Activated gamma-delta T cell treated with Interleukin-2 at 50 U/mL for 16 hours (primary cell): ENCODE measurements around the gene CCM2.

Source experiments
- DNase-seq: peaks from one replicate; pipeline ENCODE4 v3.0.0-alpha.2; 2020

Gene CCM2

DNA sequence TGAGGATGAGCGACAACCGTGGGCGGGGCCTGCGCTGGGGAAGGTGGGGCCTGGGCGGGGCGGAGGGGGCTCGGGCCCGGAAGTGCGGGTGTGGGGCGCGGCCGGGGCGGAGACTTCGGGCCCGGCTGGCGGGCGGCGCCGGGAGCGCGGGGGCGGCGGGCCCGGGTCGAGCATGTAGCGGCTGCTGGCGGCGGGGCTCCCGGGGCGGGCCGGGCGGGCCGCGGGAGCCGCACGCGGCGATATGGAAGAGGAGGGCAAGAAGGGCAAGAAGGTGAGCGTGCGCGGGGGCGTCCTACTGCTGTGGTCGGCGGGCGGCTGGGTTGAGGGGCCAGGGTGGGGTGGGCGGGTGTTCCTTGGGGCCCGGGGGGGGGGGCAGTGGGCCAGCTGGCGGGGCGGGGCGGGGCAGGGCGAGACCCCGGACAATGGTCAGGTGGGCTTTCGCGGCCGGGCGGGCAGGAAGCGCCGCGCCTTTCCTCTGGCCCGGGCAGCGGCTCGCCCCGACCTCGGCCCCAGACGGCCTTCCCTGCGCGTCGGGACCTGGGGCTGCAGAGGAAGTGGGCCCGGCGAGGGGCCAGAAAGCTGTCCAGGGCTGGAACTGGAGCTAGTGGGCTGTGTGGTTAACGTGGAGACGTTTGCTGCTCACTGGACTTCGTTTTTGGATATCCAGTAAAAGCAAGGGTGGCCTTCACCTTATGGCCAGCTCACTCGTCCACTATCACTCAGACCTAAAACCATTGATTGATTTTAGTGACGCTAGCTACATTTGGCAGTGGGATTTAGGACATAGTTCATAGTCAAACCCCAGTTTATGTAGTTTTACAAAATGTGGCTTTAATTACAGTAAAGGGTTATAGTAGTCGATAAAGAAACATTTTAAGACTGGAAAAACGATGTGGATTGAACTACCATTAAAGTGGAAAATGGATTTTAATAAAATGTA is at the start of gene CCM2:
CCM2 (plus strand) TSS at position 109 of the 940 bp plus-strand sequence; CDS start at position 242, 133 bp downstream.
- DNase-seq: no peak

- DNase-seq: no peak
Observed at GRCh38 chr7:44953156-44953555, 46.8 kb upstream of the CCM2 start.

DNA sequence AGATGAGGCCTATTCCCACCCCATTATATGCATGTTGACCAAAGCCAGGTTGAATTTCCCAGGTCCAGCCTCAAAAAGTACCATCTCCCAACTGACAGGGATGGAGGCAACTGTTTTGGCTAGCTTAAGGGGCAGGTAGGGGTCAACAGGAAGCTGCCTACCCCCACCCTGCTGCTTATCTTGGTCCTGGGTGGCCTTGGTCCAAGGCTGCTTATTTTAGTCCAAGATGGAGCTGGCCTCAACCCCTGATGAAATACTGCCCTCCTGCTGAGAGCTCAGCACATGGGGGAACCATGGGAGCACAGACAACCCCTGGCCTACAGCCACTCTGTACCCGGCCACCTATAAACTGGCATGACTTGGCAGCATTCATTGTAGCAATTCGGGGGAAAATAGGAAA is 44.3 kb upstream of the CCM2 start:
- no peak for DNase-seq

DNA sequence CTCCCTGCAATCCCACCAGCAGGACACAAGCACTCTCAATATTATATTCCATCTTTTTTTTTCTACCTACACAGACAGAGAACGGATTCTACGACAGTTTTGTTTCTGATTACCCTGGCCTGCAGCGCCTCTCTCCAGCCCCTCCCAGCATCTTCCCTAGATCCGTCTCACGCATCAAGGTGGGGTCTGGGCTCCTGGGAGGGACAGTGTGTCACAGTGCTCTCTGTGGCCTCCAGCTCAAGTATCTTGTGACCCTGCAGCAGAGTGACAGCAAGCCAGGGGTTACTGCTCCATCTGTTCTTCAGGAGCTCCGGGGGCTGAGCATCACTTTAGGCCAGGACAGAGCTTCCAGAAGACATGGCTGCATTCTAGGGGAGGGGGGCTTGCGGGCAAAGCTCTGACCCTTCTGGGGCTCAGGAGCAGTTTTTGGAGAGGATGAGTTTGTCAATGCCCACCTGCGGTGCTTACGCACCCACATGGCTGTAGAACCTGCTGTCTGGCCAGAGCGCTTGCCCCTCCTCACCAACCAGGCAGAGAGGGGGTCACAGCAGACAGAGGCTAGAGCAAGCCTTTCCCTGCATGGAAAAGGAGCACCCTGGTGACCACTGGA is 43.7 kb upstream of the CCM2 start:
- no peak for DNase-seq

DNA sequence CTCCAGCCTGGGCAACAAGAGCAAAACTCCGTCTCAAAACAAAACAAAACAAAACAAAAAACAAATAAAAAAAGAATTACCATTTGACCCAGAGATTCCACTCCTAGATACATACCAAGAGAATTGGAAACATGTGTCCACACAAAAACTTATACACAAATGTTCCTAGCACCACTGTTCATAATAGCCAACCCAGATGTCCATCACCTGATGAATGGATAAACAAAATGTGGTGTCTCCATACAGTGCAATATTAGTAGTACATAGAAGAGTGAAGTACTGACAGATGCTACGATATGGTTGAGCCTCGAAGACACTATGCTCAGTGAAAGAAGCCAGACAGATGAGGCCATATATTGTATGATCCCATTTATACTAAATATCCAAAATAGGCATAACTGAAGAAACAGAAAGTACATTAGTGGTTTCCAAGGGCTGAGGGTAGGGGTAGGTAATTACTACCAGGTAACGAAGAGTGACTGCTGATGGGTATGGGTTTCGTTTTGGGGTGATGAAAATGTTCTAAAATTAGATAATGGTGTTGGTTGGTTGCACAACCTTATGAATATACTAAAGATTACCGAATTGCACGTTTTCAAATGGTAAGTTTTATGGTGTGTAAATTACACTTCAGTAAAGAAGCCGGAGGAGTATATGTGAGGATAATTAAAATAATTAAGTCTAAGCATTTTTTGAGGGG is 41.2 kb upstream of the CCM2 start:
- DNase-seq: no peak

GRCh38 chr7:44959433-44959951 is 40.5 kb upstream of the CCM2 start:
- no peak for DNase-seq

DNA sequence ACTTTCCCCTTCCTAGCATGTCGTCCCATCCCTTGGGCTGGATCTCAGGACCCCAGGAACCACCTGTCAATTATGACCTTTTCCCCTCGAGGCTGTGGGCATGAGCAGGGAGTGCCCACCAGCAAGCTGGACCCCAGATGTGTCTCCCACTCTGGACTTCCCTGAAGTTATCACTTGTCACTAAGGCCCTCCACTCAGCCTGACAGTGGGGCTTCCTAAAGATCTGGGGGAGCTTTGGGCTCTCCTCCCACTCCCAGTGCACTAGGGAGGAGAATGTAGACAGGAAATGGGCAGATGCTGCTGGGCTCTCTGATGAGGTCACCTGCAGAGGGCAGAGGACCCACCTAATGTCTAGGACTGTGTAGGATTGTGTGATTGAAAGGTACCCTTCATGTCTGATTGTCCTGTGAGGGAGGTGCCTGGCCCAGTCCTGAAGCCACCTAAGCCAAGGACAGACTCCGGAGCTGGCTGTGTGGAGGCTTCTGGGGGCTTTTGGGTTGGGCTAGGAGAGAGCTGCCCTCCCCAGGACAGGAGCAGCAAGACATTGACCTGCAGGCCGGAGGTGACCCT is 39.9 kb upstream of the CCM2 start:
- DNase-seq: no peak

DNA sequence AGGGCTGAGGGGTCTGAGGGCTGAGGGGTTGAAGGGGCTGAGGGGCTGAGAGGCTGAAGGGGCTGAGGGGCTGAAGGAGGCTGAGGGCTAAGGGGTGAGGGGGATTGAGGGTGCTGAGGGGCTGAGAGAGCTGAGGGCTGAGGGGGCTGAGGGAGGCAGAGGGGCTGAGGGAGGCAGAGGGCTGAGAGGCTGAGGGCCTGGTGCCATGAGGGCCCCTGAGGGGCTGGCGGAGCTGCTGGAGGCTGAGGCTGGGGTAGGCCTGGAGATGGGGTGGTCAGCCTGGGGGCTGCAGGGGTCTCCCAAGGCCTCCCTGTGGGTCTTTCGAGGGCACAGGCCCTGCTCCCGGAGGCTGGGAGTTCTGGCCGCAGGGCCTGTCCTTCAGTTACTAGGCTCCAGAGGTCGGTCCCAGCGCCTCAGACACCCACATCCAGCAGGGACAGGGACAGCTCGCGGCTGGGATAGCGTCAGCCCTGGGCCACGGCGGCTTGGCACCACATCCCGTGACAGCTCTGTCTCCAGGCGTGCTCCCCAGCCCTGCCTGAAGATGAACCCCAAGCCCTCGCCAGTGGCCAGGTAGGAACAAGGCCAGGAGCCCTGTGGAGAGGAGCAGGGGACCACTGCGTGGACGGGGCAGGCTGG is 38.0 kb upstream of the CCM2 start:
- DNase-seq: no peak

GRCh38 chr7:44962483-44963251 is 37.3 kb upstream of the CCM2 start:
- DNase-seq: no peak

DNA sequence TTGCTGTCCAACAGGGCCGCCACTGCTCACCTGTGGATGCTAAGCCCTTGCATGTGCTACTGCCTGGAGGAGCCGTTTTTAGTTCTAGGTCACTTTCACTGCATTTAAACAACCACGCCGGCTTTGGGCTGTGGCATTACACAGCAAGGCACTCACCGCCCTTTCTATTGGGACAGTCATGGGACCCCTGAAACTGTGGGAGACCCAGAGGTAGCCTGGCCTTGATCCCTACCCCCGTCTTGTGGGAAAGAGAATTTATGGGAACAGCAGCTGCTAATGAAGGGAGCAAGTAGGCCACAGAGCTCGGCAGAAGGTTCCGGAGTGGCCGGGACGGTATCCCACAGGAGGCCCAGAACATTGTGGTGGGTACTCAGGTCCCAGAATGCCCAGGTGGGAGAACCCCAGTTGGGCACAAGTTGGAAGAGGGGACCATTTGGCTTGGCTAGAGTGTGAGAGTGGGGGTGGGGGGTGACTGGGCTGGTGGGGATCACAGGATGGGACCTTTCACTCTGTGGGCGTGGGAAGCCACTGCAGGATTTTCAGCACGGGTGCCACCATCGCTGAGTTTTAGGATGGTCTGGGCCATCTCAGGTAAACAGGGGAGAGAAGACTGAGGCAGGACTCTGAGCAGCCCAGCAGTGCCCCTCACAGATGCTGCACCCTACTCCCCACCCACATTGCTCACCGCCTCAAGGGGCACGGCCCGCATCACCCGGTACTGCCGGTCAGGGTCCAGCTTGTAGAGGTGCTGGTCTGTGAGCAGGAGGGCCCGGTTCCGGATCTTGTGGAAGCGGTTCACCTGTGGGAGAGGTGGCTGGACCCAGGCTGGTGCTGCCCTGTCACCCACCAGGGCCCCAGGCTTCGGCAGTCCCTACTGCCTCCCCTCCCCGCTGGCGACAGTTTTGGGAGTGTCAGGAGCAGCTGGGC is 36.4 kb upstream of the CCM2 start:
- no peak for DNase-seq

GRCh38 chr7:44964384-44964830 is 35.6 kb upstream of the CCM2 start:
- no peak for DNase-seq

DNA sequence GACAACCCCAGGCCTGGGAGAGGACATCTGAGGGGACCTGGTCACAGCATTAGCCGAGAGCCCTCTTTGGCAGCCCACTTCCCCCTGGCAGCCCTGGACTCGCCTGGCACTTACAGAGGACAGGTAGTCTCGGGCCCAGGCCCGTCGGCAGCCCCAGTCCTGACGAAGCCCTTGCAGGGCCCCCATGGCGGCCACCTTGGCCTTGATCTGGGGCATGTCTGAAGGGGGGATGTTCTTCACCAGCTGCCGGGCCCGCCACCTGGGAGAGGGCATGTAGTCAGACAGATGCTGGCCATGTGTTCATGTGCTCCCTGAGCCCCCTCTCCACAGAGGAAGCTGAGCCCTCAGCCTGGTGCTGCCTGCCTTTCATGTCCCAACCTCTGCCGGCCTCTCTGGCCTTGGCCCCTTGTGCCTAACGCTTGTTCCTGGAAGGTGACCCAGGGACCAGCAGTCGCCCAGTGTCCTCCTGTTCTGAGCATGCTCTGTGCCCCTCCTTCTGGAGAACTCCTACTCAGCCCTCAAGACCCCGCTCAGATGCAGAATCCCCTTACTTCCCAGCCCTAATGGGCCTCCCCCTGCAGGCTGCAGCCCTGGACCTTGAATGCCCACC is 35.1 kb upstream of the CCM2 start:
- no peak for DNase-seq

- no peak for DNase-seq
Observed at GRCh38 chr7:44965441-44965903, 34.5 kb upstream of the CCM2 start.

GRCh38 chr7:44965937-44966730 is 33.9 kb upstream of the CCM2 start:
- no peak for DNase-seq

- no peak for DNase-seq
Observed at GRCh38 chr7:44966731-44967538, 33.1 kb upstream of the CCM2 start.

DNA sequence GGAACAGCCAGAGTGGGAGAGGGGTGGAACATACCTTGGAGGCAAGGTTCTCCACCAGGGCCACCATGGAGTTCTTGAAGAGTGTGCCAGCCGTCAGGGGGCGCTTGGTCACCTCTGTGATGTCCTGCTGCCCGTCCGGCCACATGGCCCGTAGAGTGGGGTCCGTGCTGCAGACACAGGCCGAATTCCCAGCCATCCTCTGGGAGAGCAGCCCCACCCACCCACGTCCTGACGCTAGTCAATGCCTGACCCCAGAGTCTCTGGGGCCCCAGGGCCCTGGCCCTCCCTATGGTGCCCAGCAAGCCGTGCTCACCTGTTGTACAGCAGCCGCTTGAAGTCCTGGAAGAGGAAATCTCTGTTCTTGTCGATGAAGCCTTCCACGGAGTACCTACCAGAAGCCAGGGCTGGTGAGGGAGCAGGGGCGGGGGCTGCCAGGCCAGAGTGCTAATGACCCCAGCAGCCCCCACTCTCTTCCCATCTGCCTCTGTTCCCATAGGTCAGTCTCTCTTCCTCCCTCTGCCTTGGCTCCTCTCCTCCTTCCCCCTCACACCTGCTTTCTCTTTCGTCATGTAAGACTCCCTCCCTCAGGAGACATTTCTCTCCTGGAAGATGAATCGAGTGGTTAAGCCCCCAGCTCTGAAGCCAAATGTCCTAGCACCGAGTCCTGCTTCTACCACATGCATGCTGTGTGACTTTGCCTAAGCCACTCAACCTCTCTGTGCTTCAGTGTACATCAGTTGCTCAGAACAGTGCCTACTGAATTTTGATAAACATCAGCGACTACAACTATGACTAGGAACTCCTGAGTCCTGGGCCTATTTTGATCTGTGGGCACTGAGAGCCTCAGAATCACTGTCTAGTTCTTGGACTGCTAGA is 32.2 kb upstream of the CCM2 start:
- DNase-seq: no peak

DNA sequence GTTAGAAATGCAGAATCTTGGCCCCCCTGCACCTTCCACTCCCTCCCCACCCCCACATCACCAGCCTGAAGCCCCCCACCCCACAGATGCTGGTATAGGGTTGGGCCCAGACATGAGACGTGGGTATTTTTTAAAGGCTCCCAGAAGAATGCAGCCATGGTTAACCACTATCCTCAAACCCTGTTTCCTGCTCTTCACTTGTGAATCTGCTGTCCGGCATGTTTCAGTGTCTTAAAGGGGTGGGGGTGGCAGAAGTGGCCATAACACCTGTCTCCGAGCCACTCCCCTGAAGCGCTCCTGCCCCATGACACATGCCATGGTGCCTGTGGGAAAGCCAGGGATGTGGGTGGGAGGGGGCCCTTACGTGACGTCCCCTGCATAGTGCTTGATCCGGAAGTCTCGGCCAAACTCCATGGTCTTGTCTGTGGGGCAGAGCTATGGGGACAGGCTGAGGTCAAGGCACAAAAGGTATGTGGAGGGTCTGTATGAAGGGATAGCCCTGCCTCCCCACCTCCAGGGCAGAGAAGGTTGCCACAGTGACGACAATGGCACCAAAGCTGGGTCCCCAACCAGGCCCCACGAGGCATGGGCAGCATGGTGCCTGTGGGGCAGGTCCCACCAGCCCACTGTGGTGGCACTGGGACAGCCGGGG is 30.8 kb upstream of the CCM2 start:
- DNase-seq: no peak
